Measurements from ENCODE around the gene CCNYL1. TPM values are rescaled to one million over a fixed set of nuclear protein-coding genes. Genes with fewer than 3 reads are reported as not detected.

CCNYL1 gene
- total RNA-seq, 2 experiments from 2014 or later = 5.8 to 6.0 TPM

Other genes starting within 250 kb of the CCNYL1 start
- 10 to 100 TPM; 71.9 to 81.8 TPM for gene CREB1, start 181.7 kb upstream of the CCNYL1 start, total RNA-seq
- 10 to 100 TPM; 33.7 to 39.2 TPM for gene METTL21A, start 86.2 kb upstream of the CCNYL1 start, total RNA-seq
- gene FZD5, start 58.3 kb downstream of the CCNYL1 start, total RNA-seq = 1 to 10 TPM; 1.5 to 1.6 TPM